ENCODE measurements around the gene TBCE.

TBCE gene

GRCh38 chr1:235367000-235367908 is at the start of gene TBCE:
Gene TBCE, plus strand, starts transcription at chr1:235367427. Its CDS starts 12,623 bp downstream, at chr1:235380050.
- DNase-seq = peak; percentile 98

- DNase-seq = no peak
These were observed 48.0 kb upstream of the TBCE start for GRCh38 chr1:235319255-235319654.

DNA sequence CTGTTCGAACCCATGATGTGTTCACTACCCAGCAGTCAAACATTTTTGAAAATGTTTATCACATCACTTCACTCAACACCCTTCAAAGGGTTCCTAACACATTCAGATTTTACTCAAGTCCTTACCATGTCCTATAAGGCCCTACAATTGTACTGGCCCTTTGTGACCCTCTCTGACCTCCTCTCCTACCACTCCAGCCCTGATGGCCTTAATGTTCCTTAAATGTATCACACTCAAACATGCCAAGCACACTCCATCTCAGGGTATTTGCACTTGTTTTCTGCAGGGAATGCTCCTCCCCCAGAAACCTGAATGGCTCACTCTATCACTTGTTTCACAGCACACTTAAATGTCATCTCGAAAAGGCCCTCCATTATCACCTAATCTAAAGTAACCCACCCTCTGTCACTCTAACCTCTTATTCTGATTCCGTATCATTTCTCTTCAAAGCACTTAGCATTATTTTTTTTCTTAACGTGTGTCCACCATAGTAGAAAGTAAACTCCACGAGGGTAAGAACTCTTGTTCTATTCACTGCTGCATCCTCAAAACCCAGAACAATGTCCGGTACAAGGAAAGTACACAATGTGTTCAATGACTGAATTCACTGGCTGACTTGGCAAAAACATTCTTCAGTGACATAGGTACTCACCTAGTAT is 46.6 kb upstream of the TBCE start:
- DNase-seq = no peak

GRCh38 chr1:235324296-235324695 is 42.9 kb upstream of the TBCE start:
- DNase-seq = no peak

- no peak for DNase-seq
These were observed 42.1 kb upstream of the TBCE start for GRCh38 chr1:235325139-235325538.

DNA sequence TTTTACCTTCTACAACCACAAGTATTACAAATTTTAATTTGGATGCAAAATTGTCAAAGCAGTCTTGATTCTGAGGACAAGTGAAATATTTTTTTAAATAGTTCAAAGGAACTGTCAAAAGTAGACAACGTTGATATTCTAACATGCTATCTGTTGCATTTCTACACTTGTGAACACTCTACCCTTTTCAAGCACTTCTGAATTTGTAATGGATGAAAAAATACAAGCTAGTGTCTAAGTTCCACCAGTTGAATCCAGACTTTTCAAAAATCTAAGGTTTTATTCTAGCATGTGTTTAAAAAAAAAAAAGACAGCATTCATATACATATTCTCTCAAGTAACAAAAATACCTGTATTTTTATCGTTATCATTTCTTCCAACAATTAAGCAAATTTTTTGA is 41.4 kb upstream of the TBCE start:
- no peak for DNase-seq

- peak; percentile 51 for DNase-seq
These were observed 40.3 kb upstream of the TBCE start for GRCh38 chr1:235326719-235327558.

- peak; percentile 28 for DNase-seq
These were observed 39.5 kb upstream of the TBCE start, which contains the start of gene ARID4B for GRCh38 chr1:235327559-235328270. Gene ARID4B, minus strand, starts transcription at chr1:235328179. Its CDS starts 1,260 bp downstream, at chr1:235326919.

DNA sequence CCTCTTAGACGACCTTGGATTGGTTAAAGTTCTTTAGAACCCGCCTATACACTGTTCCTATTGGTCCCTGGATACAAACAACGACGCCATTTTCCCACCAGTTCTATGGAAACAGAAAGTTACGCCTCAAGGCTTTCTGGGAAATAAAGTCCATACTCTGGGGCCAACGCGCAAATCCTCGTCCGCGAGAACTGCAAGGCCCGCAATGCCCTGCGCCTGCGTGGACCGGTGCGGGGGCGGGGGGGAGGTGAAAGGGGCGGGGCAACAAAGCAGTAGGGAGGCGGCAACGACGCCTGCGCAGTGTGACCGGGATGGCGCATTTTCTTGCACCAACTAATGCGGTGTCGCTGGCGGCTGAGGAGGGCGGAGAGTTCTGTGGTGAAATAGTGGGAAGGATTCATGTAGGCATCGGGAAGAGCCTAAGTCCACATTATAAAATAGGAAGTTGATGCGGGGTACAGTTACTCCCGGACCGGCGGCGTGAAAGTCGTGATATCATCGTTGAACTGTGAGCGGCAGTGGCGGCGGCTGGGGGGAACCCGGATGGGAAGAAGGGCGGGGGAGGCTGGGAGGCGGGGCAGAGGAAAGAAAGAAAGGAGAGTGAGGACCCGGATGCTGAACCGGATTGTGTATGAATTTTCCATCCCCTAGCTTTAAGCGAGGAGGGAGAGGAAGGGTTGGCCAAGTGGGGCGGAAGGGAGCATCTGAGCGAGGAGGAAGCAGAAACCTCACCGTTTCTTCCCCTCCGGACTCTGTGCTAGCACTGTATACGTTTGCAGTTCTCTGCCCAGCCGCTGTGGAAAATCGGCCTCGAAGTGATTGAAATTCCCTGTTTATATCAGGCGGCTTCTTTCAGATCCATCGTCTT is 38.7 kb upstream of the TBCE start, which contains the start of gene GGPS1:
GGPS1 (plus strand) TSS at position 300 of the 868 bp plus-strand sequence. CDS start 6,695 bp downstream, outside the sequence.
- DNase-seq = peak; percentile 100

GRCh38 chr1:235329139-235329902 is 37.9 kb upstream of the TBCE start:
- peak; percentile 67 for DNase-seq

- DNase-seq = no peak
These were observed 36.3 kb upstream of the TBCE start for GRCh38 chr1:235330918-235331285.

GRCh38 chr1:235331401-235331800 is 35.8 kb upstream of the TBCE start:
- no peak for DNase-seq

DNA sequence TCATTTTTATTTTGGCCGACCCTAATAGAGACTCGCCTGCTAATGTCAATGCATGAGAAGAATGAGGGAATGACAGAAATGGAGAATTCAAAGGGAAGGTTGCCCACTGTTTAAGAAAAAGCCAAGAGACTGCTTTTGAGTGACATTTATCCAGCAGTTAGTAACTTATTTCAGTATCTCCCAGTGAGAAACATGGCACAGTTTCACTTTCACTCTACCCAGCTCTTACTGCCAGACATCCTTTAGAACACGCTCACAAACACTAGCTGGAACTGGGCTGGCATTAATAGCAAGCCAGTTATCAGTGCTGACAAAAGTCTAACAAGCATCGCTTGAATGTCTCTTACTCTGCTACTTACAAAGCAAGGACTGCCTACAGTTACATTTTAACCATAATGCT is 30.3 kb upstream of the TBCE start:
- DNase-seq = peak; percentile 49

DNA sequence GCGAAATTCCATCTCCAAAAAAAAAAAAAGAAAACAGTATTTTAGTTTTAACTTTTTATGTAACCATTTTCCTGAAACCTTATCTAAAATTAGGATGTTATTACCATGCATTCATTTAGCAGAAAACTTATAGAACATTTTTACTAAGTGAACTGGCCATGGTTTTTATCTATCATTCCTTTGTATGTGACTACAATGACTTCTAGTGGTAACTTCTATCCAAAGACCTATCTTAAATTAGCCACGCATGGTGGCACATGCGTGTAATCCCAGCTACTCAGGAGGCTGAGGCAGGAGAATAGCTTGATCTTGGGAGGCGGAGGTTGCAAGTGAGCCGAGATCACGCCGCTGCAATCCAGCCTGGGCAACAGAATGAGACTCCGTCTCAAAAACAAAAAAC is 27.5 kb upstream of the TBCE start:
- DNase-seq = peak; percentile 50

GRCh38 chr1:235341334-235341733 is 25.9 kb upstream of the TBCE start:
- no peak for DNase-seq

DNA sequence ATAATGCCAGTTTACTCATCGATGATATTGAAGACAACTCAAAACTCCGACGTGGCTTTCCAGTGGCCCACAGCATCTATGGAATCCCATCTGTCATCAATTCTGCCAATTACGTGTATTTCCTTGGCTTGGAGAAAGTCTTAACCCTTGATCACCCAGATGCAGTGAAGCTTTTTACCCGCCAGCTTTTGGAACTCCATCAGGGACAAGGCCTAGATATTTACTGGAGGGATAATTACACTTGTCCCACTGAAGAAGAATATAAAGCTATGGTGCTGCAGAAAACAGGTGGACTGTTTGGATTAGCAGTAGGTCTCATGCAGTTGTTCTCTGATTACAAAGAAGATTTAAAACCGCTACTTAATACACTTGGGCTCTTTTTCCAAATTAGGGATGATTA is 25.2 kb upstream of the TBCE start:
- DNase-seq = no peak

GRCh38 chr1:235342471-235342870 is 24.8 kb upstream of the TBCE start:
- no peak for DNase-seq

GRCh38 chr1:235343726-235344125 is 23.5 kb upstream of the TBCE start:
- DNase-seq = no peak

GRCh38 chr1:235351441-235351840 is 15.8 kb upstream of the TBCE start:
- DNase-seq = no peak

DNA sequence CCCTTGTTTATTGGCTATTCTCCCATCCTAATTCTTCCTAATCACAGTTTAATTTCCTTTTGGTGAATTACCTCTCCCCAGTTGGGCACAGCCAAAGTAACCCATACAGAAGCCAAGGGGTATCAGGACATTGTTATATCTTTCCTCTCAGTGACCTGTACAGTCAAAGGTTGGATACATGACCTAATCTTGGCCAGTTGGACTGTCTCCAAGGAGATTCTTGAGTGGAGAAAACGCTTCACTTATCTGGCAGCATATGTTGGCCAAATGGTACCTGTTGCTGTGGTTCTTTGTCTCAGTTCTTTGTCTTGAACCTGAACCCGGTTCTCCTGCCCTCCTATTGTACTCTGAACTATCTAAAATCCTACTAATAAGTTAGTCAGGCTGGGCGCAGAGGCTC is 15.3 kb upstream of the TBCE start:
- DNase-seq = no peak
